Measurements from ENCODE around the gene TCP11L1. TPM values are rescaled to one million over a fixed set of nuclear protein-coding genes. Genes with fewer than 3 reads are reported as not detected.
"Not testable (repeated sequence)": the region's sequence is repeated elsewhere in the genome, so short reads cannot be mapped to it uniquely, and the experiment has no call there.

Gene TCP11L1
- total RNA-seq, 4 donors from 2014 or later, result 19.5 to 53.4 (median 26.8) TPM

- intact Hi-C loops (cut with DNase I; ENCODE audit: low total_unique reads), result no loop called here
- DNase-seq (ENCODE audit: low spot score in 2 of 2), result no peak
- TF ChIP-seq CTCF (IDR thresholded peaks at IDR 0.05) (no peak), POLR2A (IDR thresholded peaks at IDR 0.05) (no peak)
- WGBS, 2 donors, result 87 to 95% methylated on average over 3 of the region's 3 CpGs
- H3K4me3 ChIP-seq (ENCODE audit: low read depth, poor library complexity, severe bottlenecking), result no peak overlapping the region
Measured at GRCh38 chr11:33025339-33025722, 14.0 kb upstream of the TCP11L1 start.

GRCh38 chr11:33027233-33027632 lies 12.1 kb upstream of the TCP11L1 start:
- 84 to 92% methylated on average over 2 of the region's 2 CpGs for WGBS, 2 donors
- intact Hi-C loops (cut with DNase I; ENCODE audit: low total_unique reads), result no loop called here

GRCh38 chr11:33027846-33028536 lies 11.4 kb upstream of the TCP11L1 start:
- 62 to 71% methylated on average over 4 of the region's 4 CpGs for WGBS, 2 donors
- no peak for TF ChIP-seq POLR2A (IDR thresholded peaks at IDR 0.05)
- no peak for TF ChIP-seq CTCF (IDR thresholded peaks at IDR 0.05)
- no peak overlapping the region for H3K4me3 ChIP-seq (ENCODE audit: low read depth, poor library complexity, severe bottlenecking)
- no peak for DNase-seq (ENCODE audit: low spot score in 2 of 2)
- intact Hi-C loops (cut with DNase I; ENCODE audit: low total_unique reads), result no loop called here

More at GRCh38 chr11:33027233-33027632, 12.1 kb upstream of the TCP11L1 start:
- no peak overlapping the region for H3K4me3 ChIP-seq (ENCODE audit: low read depth, poor library complexity, severe bottlenecking)
- TF ChIP-seq POLR2A (IDR thresholded peaks at IDR 0.05), result no peak
- no peak for TF ChIP-seq CTCF (IDR thresholded peaks at IDR 0.05)
- no peak for DNase-seq (ENCODE audit: low spot score in 2 of 2)

GRCh38 chr11:33028537-33028914 lies 10.8 kb upstream of the TCP11L1 start:
- TF ChIP-seq POLR2A (IDR thresholded peaks at IDR 0.05) (no peak), CTCF (IDR thresholded peaks at IDR 0.05) (no peak)
- no peak for DNase-seq (ENCODE audit: low spot score in 2 of 2)
- H3K4me3 ChIP-seq (ENCODE audit: low read depth, poor library complexity, severe bottlenecking), result no peak overlapping the region
- WGBS, 2 donors, result 79 to 81% methylated on average over 2 of the region's 2 CpGs
- intact Hi-C loops (cut with DNase I; ENCODE audit: low total_unique reads), result no loop called here

- DNase-seq (ENCODE audit: low spot score in 2 of 2); H3K4me3 ChIP-seq (ENCODE audit: low read depth, poor library complexity, severe bottlenecking); intact Hi-C loops (cut with DNase I; ENCODE audit: low total_unique reads): not testable (repeated sequence)
- WGBS, 2 donors, result 89 to 92% methylated on average over 6 of the region's 6 CpGs
Measured at GRCh38 chr11:33029218-33029617, 10.2 kb upstream of the TCP11L1 start.

GRCh38 chr11:33033493-33033892 lies 5.9 kb upstream of the TCP11L1 start:
- TF ChIP-seq POLR2A (IDR thresholded peaks at IDR 0.05) (no peak), CTCF (IDR thresholded peaks at IDR 0.05) (no peak)
- intact Hi-C loops (cut with DNase I; ENCODE audit: low total_unique reads), result no loop called here
- no peak overlapping the region for H3K4me3 ChIP-seq (ENCODE audit: low read depth, poor library complexity, severe bottlenecking)
- no peak for DNase-seq (ENCODE audit: low spot score in 2 of 2)
- WGBS, 2 donors, result 74 to 87% methylated on average over 4 of the region's 4 CpGs
